Keratinocyte (primary cell): ENCODE results near the gene VSTM2A. TPM values are rescaled to one million over a fixed set of nuclear protein-coding genes. Genes with fewer than 3 reads are reported as not detected.

ENCODE experiments used
- DNase-seq: peaks from one replicate; pipeline ENCODE4 v3.0.0-alpha.2; 2011; ENCODE audit warnings: low read depth, missing footprints, low spot score
- FAIRE-seq: peaks from 2 replicates; lab custom pipeline; 2011; peaks lifted over from hg19 to GRCh38; lab: Jason Lieb, UNC
- H2AFZ ChIP-seq: 2 replicates; pipeline ENCODE4 v1.6.0; 2012; ENCODE audit warnings: low read length, control low read depth, inconsistent platforms; ENCODE audit not compliant: control insufficient read depth
- H3K27ac ChIP-seq: 2 replicates; pipeline ENCODE4 v1.5.1; 2011; ENCODE audit warnings: low read length; ENCODE audit not compliant: control insufficient read depth, insufficient read depth
- H3K27me3 ChIP-seq: 3 replicates; pipeline ENCODE4 v1.6.0; 2011; ENCODE audit warnings: low read length; ENCODE audit not compliant: control insufficient read depth, insufficient read depth; ENCODE audit errors: extremely low read depth
- H3K36me3 ChIP-seq, 2 experiments: 2 replicates in 1 of 2; 3 replicates in 1 of 2; pipeline ENCODE4 v1.5.1; 2011; ENCODE audit warnings: low read length in 2 of 2, mild to moderate bottlenecking in 1 of 2; ENCODE audit not compliant: control insufficient read depth in 2 of 2, insufficient read depth in 2 of 2; ENCODE audit errors: extremely low read depth in 1 of 2
- H3K4me1 ChIP-seq: 3 replicates; pipeline ENCODE4 v1.5.1; 2011; ENCODE audit warnings: low read length; ENCODE audit not compliant: control insufficient read depth, insufficient read depth; ENCODE audit errors: extremely low read depth
- H3K4me2 ChIP-seq: 3 replicates; pipeline ENCODE4 v1.6.0; 2011; ENCODE audit warnings: low read depth, low read length; ENCODE audit not compliant: control insufficient read depth, insufficient read depth; ENCODE audit errors: extremely low read depth
- H3K4me3 ChIP-seq, 3 experiments: fragments of 200-600 bp in 1 of 3; sonication (generic) in 1 of 3; 2 replicates in 2 of 3; 3 replicates in 1 of 3; pipeline ENCODE4 v1.5.1; 2011 to 2016; ENCODE audit warnings: low read length in 3 of 3, mild to moderate bottlenecking in 3 of 3, control low read depth in 2 of 3, inconsistent platforms in 1 of 3, low read depth in 1 of 3, mixed read lengths in 1 of 3, mixed run types in 1 of 3, moderate library complexity in 1 of 3; ENCODE audit not compliant: control insufficient read depth in 2 of 3, insufficient read depth in 2 of 3; ENCODE audit errors: extremely low read depth in 1 of 3
- H3K79me2 ChIP-seq: 2 replicates; pipeline ENCODE4 v1.6.0; 2012; ENCODE audit warnings: low read length; ENCODE audit not compliant: control insufficient read depth, insufficient read depth
- H3K9ac ChIP-seq: 3 replicates; pipeline ENCODE4 v1.6.0; 2011; ENCODE audit warnings: low read length; ENCODE audit not compliant: control insufficient read depth, insufficient read depth; ENCODE audit errors: extremely low read depth
- H3K9me1 ChIP-seq: 3 replicates; pipeline ENCODE4 v1.6.0; 2011; ENCODE audit warnings: low read length; ENCODE audit not compliant: control insufficient read depth, insufficient read depth; ENCODE audit errors: extremely low read depth
- H3K9me3 ChIP-seq: 2 replicates; pipeline ENCODE4 v1.5.1; 2012; ENCODE audit warnings: low read depth, low read length; ENCODE audit not compliant: control insufficient read depth
- H4K20me1 ChIP-seq: 3 replicates; pipeline ENCODE4 v1.6.0; 2011; ENCODE audit warnings: low read length; ENCODE audit not compliant: control insufficient read depth, insufficient read depth; ENCODE audit errors: extremely low read depth
- EZH2 ChIP-seq: IDR thresholded peaks from one replicate; pipeline ENCODE4 v1.6.1; 2012; ENCODE audit warnings: inconsistent platforms, mild to moderate bottlenecking, low read length, moderate library complexity
- dilution Hi-C: fragments of 300-500 bp; cut with MboI; formaldehyde crosslinking; loops from one replicate; pipeline ENCODE4 v1.7.0; 2020; ENCODE audit warnings: low sequenced_read_pairs; ENCODE audit not compliant: extremely low pct_ligation_motif_present
- polyA plus RNA-seq, 5 experiments: library from polyadenylated mRNA; depleted of rRNA in 3 of 5; stranded (reverse) in 3 of 5; stranded (forward) in 1 of 5; unstranded in 1 of 5; fragments of >200 nt; gene quantifications; 1 replicate in 1 of 5; 2 replicates in 3 of 5; 3 replicates in 1 of 5; pipeline versions ENCODE4 v1.2.1 to v1.2.3, GENCODE V29; 2011 to 2012; ENCODE audit warnings: missing spikeins in 2 of 5, low read depth in 1 of 5, low replicate concordance in 1 of 5
- TF ChIP-seq, protein P1 (sequence below), 3 experiments: IDR thresholded peaks in 1 of 3; conservative IDR thresholded peaks in 1 of 3; optimal IDR thresholded peaks in 1 of 3; 2 replicates in 2 of 3; 3 replicates in 1 of 3; pipeline versions ENCODE3 to v1.5.1; 2011; ENCODE audit warnings: low read length in 3 of 3, mild to moderate bottlenecking in 3 of 3, moderate library complexity in 2 of 3, control low read depth in 1 of 3, inconsistent platforms in 1 of 3; ENCODE audit not compliant: insufficient read depth in 2 of 3; ENCODE audit errors: extremely low read depth in 1 of 3

VSTM2A gene
- polyA plus RNA-seq, 1 donor (not counting 4 experiments of a cell fraction or from before 2014, with no cell fraction given), result not detected

DNA sequence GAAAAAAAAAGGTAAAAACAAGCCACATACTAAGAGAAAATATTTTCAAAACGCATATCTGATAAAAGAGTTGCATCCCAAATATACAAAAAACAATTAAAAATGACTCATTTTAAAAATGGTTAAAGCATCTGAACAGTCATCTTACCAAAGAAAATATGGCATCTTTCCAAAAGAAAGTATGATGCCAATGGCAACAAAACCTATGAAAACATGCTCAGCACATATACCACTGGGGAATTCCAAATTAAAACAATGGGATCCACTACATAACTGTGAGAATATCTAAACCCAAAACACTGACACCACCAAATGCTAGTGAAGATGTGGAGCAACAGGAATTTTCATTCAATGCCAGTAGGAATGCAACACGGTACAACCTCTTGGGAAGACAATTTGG, 39.3 kb downstream of the VSTM2A start:
- peaks cover 9% of the 10 kb centered on the region for H3K4me1 ChIP-seq
- H3K9me3 ChIP-seq, result no peaks in the 10 kb centered on the region
- H2AFZ ChIP-seq, result no peak overlapping the region
- H3K9ac ChIP-seq, result no peak overlapping the region
- no peaks in the 10 kb centered on the region for H3K79me2 ChIP-seq
- H3K36me3 ChIP-seq, result no peaks in the 10 kb centered on the region
- H3K9me1 ChIP-seq, result no peaks in the 10 kb centered on the region
- no peak overlapping the region for H3K4me3 ChIP-seq
- dilution Hi-C loops, result no loop called here
- H3K27me3 ChIP-seq, result no peaks in the 10 kb centered on the region
- DNase-seq, result peak; percentile 5
- no peaks in the 10 kb centered on the region for H4K20me1 ChIP-seq
- peak; percentile 67 for FAIRE-seq
- no peak overlapping the region for H3K27ac ChIP-seq
- no peak overlapping the region for H3K4me2 ChIP-seq
- TF ChIP-seq, protein P1, sequence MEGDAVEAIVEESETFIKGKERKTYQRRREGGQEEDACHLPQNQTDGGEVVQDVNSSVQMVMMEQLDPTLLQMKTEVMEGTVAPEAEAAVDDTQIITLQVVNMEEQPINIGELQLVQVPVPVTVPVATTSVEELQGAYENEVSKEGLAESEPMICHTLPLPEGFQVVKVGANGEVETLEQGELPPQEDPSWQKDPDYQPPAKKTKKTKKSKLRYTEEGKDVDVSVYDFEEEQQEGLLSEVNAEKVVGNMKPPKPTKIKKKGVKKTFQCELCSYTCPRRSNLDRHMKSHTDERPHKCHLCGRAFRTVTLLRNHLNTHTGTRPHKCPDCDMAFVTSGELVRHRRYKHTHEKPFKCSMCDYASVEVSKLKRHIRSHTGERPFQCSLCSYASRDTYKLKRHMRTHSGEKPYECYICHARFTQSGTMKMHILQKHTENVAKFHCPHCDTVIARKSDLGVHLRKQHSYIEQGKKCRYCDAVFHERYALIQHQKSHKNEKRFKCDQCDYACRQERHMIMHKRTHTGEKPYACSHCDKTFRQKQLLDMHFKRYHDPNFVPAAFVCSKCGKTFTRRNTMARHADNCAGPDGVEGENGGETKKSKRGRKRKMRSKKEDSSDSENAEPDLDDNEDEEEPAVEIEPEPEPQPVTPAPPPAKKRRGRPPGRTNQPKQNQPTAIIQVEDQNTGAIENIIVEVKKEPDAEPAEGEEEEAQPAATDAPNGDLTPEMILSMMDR (optimal IDR thresholded peaks at IDR 0.05 in 1 of 3, IDR thresholded peaks at IDR 0.05 in 1 of 3, conservative IDR thresholded peaks at IDR 0.05 in 1 of 3; ENCODE audit: extremely low read depth in 1 of 3, insufficient read depth in 2 of 3, low read length in 3 of 3), result no peak
- TF ChIP-seq EZH2, result no peak

- FAIRE-seq (no peak), DNase-seq (no peak)
- no peak overlapping the region for H3K9ac ChIP-seq
- TF ChIP-seq, protein P1 (optimal IDR thresholded peaks at IDR 0.05 in 1 of 3, IDR thresholded peaks at IDR 0.05 in 1 of 3, conservative IDR thresholded peaks at IDR 0.05 in 1 of 3; ENCODE audit: extremely low read depth in 1 of 3, insufficient read depth in 2 of 3, low read length in 3 of 3), result no peak
- no peak for TF ChIP-seq EZH2
- H3K27me3 ChIP-seq, result no peaks in the 10 kb centered on the region
- H3K4me3 ChIP-seq, result no peak overlapping the region
- H3K9me3 ChIP-seq, result no peaks in the 10 kb centered on the region
- H3K79me2 ChIP-seq, result no peaks in the 10 kb centered on the region
- no peaks in the 10 kb centered on the region for H3K36me3 ChIP-seq
- no peak overlapping the region for H3K27ac ChIP-seq
- no peaks in the 10 kb centered on the region for H3K9me1 ChIP-seq
- H2AFZ ChIP-seq, result no peak overlapping the region
- dilution Hi-C loops, result no loop called here
- no peaks in the 10 kb centered on the region for H3K4me1 ChIP-seq
- no peak overlapping the region for H3K4me2 ChIP-seq
- no peaks in the 10 kb centered on the region for H4K20me1 ChIP-seq
Observed at GRCh38 chr7:54591404-54592386, 49.5 kb downstream of the VSTM2A start.
